GM21737 (cell line): ENCODE data around the gene MRPL17.
"Not testable (repeated sequence)": the region's sequence is repeated elsewhere in the genome, so short reads cannot be mapped to it uniquely, and the experiment has no call there.

Source experiments
- ATAC-seq: cut with Tn5 transposase; IDR thresholded peaks from one replicate; pipeline ENCODE4 v1.9.1; 2021; ENCODE audit warnings: mild to moderate bottlenecking, moderate library complexity; ENCODE audit not compliant: unreplicated experiment

The MRPL17 gene

GRCh38 chr11:6684068-6684467 is 928 bp upstream of the MRPL17 start:
- not testable (repeated sequence) for ATAC-seq

GRCh38 chr11:6682591-6682935 is 577 bp downstream of the MRPL17 start:
- ATAC-seq, result peak; percentile 8

GRCh38 chr11:6681949-6682348 is 1.2 kb downstream of the MRPL17 start:
- no peak for ATAC-seq

- ATAC-seq, result no peak
Measured at GRCh38 chr11:6681505-6681904, 1.6 kb downstream of the MRPL17 start.

GRCh38 chr11:6677018-6677417 is 6.1 kb downstream of the MRPL17 start:
- no peak for ATAC-seq

GRCh38 chr11:6674862-6675261 is 8.3 kb downstream of the MRPL17 start:
- no peak for ATAC-seq

- ATAC-seq, result no peak
Measured at GRCh38 chr11:6674219-6674597, 8.9 kb downstream of the MRPL17 start.

- ATAC-seq, result no peak
Measured at GRCh38 chr11:6673523-6674218, 9.5 kb downstream of the MRPL17 start.

GRCh38 chr11:6671991-6672390 is 11.1 kb downstream of the MRPL17 start:
- ATAC-seq, result no peak

- no peak for ATAC-seq
Measured at GRCh38 chr11:6670202-6670830, 12.8 kb downstream of the MRPL17 start.

GRCh38 chr11:6667733-6668374 is 15.3 kb downstream of the MRPL17 start:
- no peak for ATAC-seq

GRCh38 chr11:6666302-6667183 is 16.6 kb downstream of the MRPL17 start:
- ATAC-seq, result no peak

- no peak for ATAC-seq
Measured at GRCh38 chr11:6664551-6664950, 18.6 kb downstream of the MRPL17 start.

- ATAC-seq, result no peak
Measured at GRCh38 chr11:6663794-6664469, 19.2 kb downstream of the MRPL17 start.

- ATAC-seq, result no peak
Measured at GRCh38 chr11:6660712-6661111, 22.4 kb downstream of the MRPL17 start.

GRCh38 chr11:6658647-6659046 is 24.5 kb downstream of the MRPL17 start:
- ATAC-seq, result no peak

- no peak for ATAC-seq
Measured at GRCh38 chr11:6657346-6657745, 25.8 kb downstream of the MRPL17 start.

GRCh38 chr11:6656936-6657335 is 26.2 kb downstream of the MRPL17 start:
- no peak for ATAC-seq

- no peak for ATAC-seq
Measured at GRCh38 chr11:6656584-6656915, 26.6 kb downstream of the MRPL17 start.

- ATAC-seq, result no peak
Measured at GRCh38 chr11:6655790-6656583, 27.2 kb downstream of the MRPL17 start, which contains the start of gene DCHS1. Gene DCHS1 (minus strand): TSS chr11:6655809. CDS start chr11:6641613, 14,196 bp downstream.
